Measurements from ENCODE around the gene CHCT1.
"Not testable (repeated sequence)": the region's sequence is repeated elsewhere in the genome, so short reads cannot be mapped to it uniquely, and the experiment has no call there.

The CHCT1 gene

GRCh38 chr17:60422162-60422665, at the start of gene CHCT1:
Gene CHCT1 (plus strand): TSS chr17:60422489. CDS start chr17:60422593, 104 bp downstream.
- intact Hi-C loops (cut with DNase I): loop anchor here (10.0 kb wide), 1 partner anchor 213 kb away; no protein-coding TSS in a partner anchor
- DNase-seq: no peak

GRCh38 chr17:60372790-60373483, 49.4 kb upstream of the CHCT1 start:
- no peak for DNase-seq
- intact Hi-C loops (cut with DNase I): no loop called here

- DNase-seq; intact Hi-C loops (cut with DNase I): not testable (repeated sequence)
These were observed 44.1 kb upstream of the CHCT1 start for GRCh38 chr17:60378187-60378586.

GRCh38 chr17:60379461-60379860, 42.8 kb upstream of the CHCT1 start:
- intact Hi-C loops (cut with DNase I): not testable (repeated sequence)

GRCh38 chr17:60381958-60382357, 40.3 kb upstream of the CHCT1 start:
- no peak for DNase-seq
- intact Hi-C loops (cut with DNase I): no loop called here

More at GRCh38 chr17:60379461-60379860, 42.8 kb upstream of the CHCT1 start:
- DNase-seq: not testable (repeated sequence)

GRCh38 chr17:60383379-60383778, 38.9 kb upstream of the CHCT1 start:
- no peak for DNase-seq
- intact Hi-C loops (cut with DNase I): no loop called here

GRCh38 chr17:60384921-60385320, 37.4 kb upstream of the CHCT1 start:
- intact Hi-C loops (cut with DNase I); DNase-seq: not testable (repeated sequence)

GRCh38 chr17:60386147-60387058, 35.9 kb upstream of the CHCT1 start:
- peak in 1 of 42 donors; percentile 15 for DNase-seq

GRCh38 chr17:60387666-60388065, 34.6 kb upstream of the CHCT1 start:
- DNase-seq: no peak
- intact Hi-C loops (cut with DNase I): no loop called here

More at GRCh38 chr17:60386147-60387058, 35.9 kb upstream of the CHCT1 start:
- intact Hi-C loops (cut with DNase I): no loop called here

GRCh38 chr17:60388742-60389141, 33.5 kb upstream of the CHCT1 start:
- no peak for DNase-seq
- intact Hi-C loops (cut with DNase I): no loop called here

- intact Hi-C loops (cut with DNase I): no loop called here
- DNase-seq: no peak
These were observed 32.1 kb upstream of the CHCT1 start for GRCh38 chr17:60390186-60390585.

GRCh38 chr17:60390925-60391470, 31.3 kb upstream of the CHCT1 start:
- peak in 38 of 42 donors; percentile 2 to 68 (median 36) for DNase-seq
- intact Hi-C loops (cut with DNase I): no loop called here

GRCh38 chr17:60391471-60392041, 30.7 kb upstream of the CHCT1 start:
- DNase-seq: peak in 1 of 42 donors; percentile 6
- intact Hi-C loops (cut with DNase I): loop anchor here (2.0 kb wide), 1 partner anchor 99 kb away; no protein-coding TSS in a partner anchor

GRCh38 chr17:60392042-60392844, 30.0 kb upstream of the CHCT1 start, which contains the start of gene USP32:
Gene USP32 (minus strand): TSS chr17:60392133. CDS start chr17:60391939, 194 bp downstream.
- peak; percentile 90 to 99 (median 97) for DNase-seq
- intact Hi-C loops (cut with DNase I): loop anchor here (2.0 kb wide), 1 partner anchor 99 kb away; no protein-coding TSS in a partner anchor

GRCh38 chr17:60392845-60393702, 29.2 kb upstream of the CHCT1 start:
- peak in 32 of 42 donors; percentile 4 to 69 (median 33) for DNase-seq
- intact Hi-C loops (cut with DNase I): loop anchor here (2.0 kb wide), 1 partner anchor 100 kb away; no protein-coding TSS in a partner anchor

- intact Hi-C loops (cut with DNase I): loop anchor here (2.0 kb wide), 1 partner anchor 101 kb away; no protein-coding TSS in a partner anchor
- DNase-seq: no peak
These were observed 28.2 kb upstream of the CHCT1 start for GRCh38 chr17:60393840-60394723.
